Parathyroid adenoma (tissue), 2 donors: ENCODE data around the gene CCL14.
"Not testable (repeated sequence)": the region's sequence is repeated elsewhere in the genome, so short reads cannot be mapped to it uniquely, and the experiment has no call there.

Source experiments
- H2AFZ ChIP-seq: fragments of 300-600 bp; sonication (generic); one replicate; pipeline ENCODE4 v1.7.0; 2017; ENCODE audit warnings: antibody characterized with exemption, mild to moderate bottlenecking
- H3K27ac ChIP-seq: fragments of 300-600 bp; sonication (generic); one replicate; pipeline ENCODE4 v1.7.0; 2017
- H3K27me3 ChIP-seq: fragments of 300-600 bp; sonication (generic); one replicate; pipeline ENCODE4 v1.7.0; 2017; ENCODE audit warnings: low read length; ENCODE audit not compliant: control insufficient read depth, insufficient read depth
- H3K36me3 ChIP-seq: fragments of 300-600 bp; sonication (generic); one replicate; pipeline ENCODE4 v1.7.0; 2017; ENCODE audit warnings: low read length; ENCODE audit not compliant: control insufficient read depth, insufficient read depth
- H3K4me1 ChIP-seq: fragments of 300-600 bp; sonication (generic); one replicate; pipeline ENCODE4 v1.7.0; 2017; ENCODE audit warnings: control low read depth
- H3K4me2 ChIP-seq: fragments of 300-600 bp; sonication (generic); one replicate; pipeline ENCODE4 v1.7.0; 2017; ENCODE audit warnings: low read length
- H3K4me3 ChIP-seq: fragments of 300-600 bp; sonication (generic); one replicate; pipeline ENCODE4 v1.7.0; 2017; ENCODE audit warnings: low read depth, low read length
- H3K79me2 ChIP-seq: fragments of 300-600 bp; sonication (generic); one replicate; pipeline ENCODE4 v1.7.0; 2017; ENCODE audit warnings: control low read depth
- H3K9ac ChIP-seq: fragments of 300-600 bp; sonication (generic); one replicate; pipeline ENCODE4 v1.7.0; 2017; ENCODE audit warnings: mild to moderate bottlenecking
- H3K9me3 ChIP-seq: fragments of 300-600 bp; sonication (generic); one replicate; pipeline ENCODE4 v1.7.0; 2017; ENCODE audit warnings: low read length; ENCODE audit not compliant: control insufficient read depth
- TF ChIP-seq, protein P1 (sequence below): fragments of 300-600 bp; sonication (generic); IDR thresholded peaks from one replicate; pipeline ENCODE4 v1.7.0; 2017; ENCODE audit warnings: antibody characterized with exemption, mild to moderate bottlenecking
- donor health status: primary hyperparathyroidism.

The CCL14 gene

DNA sequence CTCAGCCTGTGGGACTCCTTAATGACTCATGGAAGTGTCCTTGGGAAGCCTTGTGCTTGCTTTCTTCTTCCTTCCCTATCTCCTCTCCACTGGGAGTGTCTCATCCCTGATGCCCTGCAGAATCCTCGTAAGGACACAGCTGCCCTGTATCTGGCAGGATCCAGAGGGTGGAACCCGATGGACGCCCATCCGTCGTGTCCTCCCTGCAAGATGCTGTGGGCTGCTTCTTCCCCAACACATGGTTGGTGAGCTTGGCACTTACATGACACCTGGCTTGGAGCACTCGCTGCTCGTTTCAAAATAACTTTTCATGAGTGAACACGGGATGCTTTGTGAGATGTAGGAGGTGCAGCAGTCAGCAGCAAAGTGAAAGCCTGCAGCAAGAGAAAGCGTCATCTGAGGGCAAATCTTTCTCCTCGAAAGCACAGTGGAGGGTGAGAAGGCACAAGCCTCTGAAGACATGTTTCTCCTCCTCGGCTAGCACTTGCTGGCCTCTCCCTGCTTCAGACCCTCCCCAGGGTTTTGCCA is 11.6 kb upstream of the CCL14 start:
- H3K27ac ChIP-seq: no peak overlapping the region
- no peak overlapping the region for H3K9ac ChIP-seq
- H3K79me2 ChIP-seq: no peaks in the 10 kb centered on the region
- H3K36me3 ChIP-seq: no peaks in the 10 kb centered on the region
- H3K27me3 ChIP-seq: no peaks in the 10 kb centered on the region
- TF ChIP-seq, protein P1, sequence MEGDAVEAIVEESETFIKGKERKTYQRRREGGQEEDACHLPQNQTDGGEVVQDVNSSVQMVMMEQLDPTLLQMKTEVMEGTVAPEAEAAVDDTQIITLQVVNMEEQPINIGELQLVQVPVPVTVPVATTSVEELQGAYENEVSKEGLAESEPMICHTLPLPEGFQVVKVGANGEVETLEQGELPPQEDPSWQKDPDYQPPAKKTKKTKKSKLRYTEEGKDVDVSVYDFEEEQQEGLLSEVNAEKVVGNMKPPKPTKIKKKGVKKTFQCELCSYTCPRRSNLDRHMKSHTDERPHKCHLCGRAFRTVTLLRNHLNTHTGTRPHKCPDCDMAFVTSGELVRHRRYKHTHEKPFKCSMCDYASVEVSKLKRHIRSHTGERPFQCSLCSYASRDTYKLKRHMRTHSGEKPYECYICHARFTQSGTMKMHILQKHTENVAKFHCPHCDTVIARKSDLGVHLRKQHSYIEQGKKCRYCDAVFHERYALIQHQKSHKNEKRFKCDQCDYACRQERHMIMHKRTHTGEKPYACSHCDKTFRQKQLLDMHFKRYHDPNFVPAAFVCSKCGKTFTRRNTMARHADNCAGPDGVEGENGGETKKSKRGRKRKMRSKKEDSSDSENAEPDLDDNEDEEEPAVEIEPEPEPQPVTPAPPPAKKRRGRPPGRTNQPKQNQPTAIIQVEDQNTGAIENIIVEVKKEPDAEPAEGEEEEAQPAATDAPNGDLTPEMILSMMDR: no peak
- no peak overlapping the region for H2AFZ ChIP-seq
- H3K4me2 ChIP-seq: no peak overlapping the region
- H3K9me3 ChIP-seq: no peaks in the 10 kb centered on the region
- no peaks in the 10 kb centered on the region for H3K4me1 ChIP-seq
- H3K4me3 ChIP-seq: no peak overlapping the region

DNA sequence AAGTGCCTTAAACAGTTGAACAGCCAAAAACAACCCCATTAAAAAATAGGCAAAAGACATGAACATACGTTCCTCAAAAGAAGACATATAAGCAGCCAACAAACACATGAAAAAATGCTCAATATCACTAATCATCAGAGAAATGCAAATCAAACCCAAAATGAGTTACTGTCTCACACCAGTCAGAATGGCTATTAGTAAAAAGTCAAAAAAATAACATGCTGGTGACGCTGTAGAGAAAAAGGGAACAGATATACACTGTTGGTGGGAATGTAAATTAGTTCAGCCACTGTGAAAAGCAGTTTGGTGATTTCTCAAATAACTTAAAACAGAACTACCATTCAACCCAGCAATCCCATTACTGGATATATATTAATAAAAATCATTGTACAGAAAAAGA is 8.8 kb upstream of the CCL14 start:
- not testable (repeated sequence) for H3K4me2 ChIP-seq, H3K27me3 ChIP-seq, H3K36me3 ChIP-seq, H3K9me3 ChIP-seq, H2AFZ ChIP-seq, H3K79me2 ChIP-seq, H3K9ac ChIP-seq, H3K4me1 ChIP-seq, H3K4me3 ChIP-seq, H3K27ac ChIP-seq

DNA sequence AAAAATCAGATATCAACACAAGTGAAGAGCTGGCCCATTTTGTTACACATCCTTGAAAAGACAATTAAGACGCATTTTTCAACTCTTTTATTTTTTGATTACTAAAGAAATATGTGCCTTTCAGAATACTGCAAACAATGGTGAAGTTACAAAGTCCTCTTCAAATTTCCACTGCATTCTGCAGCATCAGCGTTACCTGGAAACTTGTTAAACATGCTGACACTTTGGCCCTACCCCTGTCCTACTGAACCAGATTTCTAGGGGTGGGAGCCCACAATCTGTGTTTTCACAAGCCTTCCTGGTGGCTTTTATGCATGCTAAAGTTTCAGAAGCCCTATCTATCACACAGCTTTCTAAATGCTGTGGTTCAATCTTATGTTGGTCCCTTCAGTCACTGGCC is 4.5 kb upstream of the CCL14 start:
- no peaks in the 10 kb centered on the region for H3K79me2 ChIP-seq
- no peaks in the 10 kb centered on the region for H3K27me3 ChIP-seq
- H3K4me1 ChIP-seq: no peaks in the 10 kb centered on the region
- TF ChIP-seq, protein P1: no peak
- no peak overlapping the region for H2AFZ ChIP-seq
- no peak overlapping the region for H3K9ac ChIP-seq
- H3K9me3 ChIP-seq: no peaks in the 10 kb centered on the region
- no peaks in the 10 kb centered on the region for H3K36me3 ChIP-seq
- H3K4me3 ChIP-seq: no peak overlapping the region
- H3K4me2 ChIP-seq: no peak overlapping the region
- no peak overlapping the region for H3K27ac ChIP-seq

DNA sequence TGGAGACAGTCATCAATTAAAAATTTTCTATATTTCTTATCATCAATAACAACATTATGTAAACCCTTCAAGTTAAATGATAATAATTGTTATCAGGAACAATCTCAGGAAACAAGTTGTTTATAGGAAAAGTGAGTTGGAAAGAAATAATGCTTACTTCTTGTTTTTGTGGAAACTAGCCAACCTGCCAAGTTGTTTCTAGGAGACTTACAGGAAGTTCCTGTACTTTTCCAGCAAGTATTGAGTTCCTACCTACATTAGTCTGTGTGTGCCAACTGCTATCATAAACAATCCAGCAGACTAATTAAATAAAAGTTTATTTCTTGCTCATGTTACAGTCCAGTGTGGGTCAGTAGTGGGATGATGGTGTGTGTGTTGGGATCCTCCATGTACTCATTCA is 1.6 kb upstream of the CCL14 start:
- Histone ChIP-seq H3K9ac (no peak overlapping the region), H3K9me3 (no peaks in the 10 kb centered on the region), H3K4me3 (no peak overlapping the region), H3K27ac (no peak overlapping the region), H3K79me2 (no peaks in the 10 kb centered on the region), H2AFZ (no peak overlapping the region), H3K4me2 (no peak overlapping the region), H3K36me3 (no peaks in the 10 kb centered on the region), H3K4me1 (no peaks in the 10 kb centered on the region), H3K27me3 (no peaks in the 10 kb centered on the region)
- TF ChIP-seq, protein P1: no peak

DNA sequence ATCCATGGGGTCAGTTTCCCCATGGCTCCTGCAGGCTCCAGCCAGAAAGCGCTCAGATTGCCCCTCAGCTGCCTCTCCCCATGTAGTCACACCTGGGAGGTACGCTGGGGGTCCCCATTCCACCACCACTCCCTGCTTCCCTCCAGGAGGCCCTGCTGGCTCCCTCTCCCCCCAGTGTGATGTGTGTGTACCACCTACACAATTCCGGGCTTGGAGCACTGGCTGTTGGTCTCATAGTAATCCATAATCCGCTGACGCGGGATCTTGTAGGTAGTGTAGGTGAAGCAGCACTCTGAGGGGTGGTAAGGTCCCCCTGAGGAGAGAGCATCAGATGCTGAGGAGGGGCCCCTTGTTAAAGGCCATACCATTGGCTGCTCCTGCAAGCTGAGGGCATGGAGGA is 2.4 kb downstream of the CCL14 start:
- Histone ChIP-seq H3K4me3 (no peak overlapping the region), H3K36me3 (no peaks in the 10 kb centered on the region), H3K27me3 (no peaks in the 10 kb centered on the region), H3K27ac (no peak overlapping the region), H3K79me2 (no peaks in the 10 kb centered on the region), H3K4me2 (no peak overlapping the region), H2AFZ (no peak overlapping the region), H3K4me1 (no peaks in the 10 kb centered on the region), H3K9ac (no peak overlapping the region), H3K9me3 (no peaks in the 10 kb centered on the region)
- TF ChIP-seq, protein P1: no peak
